ENCODE results near the gene PROSER2. TPM values are rescaled to one million over a fixed set of nuclear protein-coding genes. Genes with fewer than 3 reads are reported as not detected.

PROSER2 gene
- total and polyA plus RNA-seq, 2 of the 13 experiments (the other 11 are each of a cell fraction or from before 2014, with no cell fraction given), result 6.9 to 7.7 TPM

- peaks cover 51% of the 10 kb centered on the region for H3K79me2 ChIP-seq (ENCODE audit: insufficient read depth, low read length)
- ATAC-seq (no peak), DNase-seq (ENCODE audit: low spot score) (no peak), FAIRE-seq (no peak)
- no peak overlapping the region for H3K9ac ChIP-seq (ENCODE audit: insufficient read depth, low read depth, low read length)
- intact Hi-C loops (cut with micrococcal nuclease; ENCODE audit: unreplicated experiment) (no loop called here), in situ Hi-C loops (cut with HindIII; ENCODE audit: extremely low pct_ligation_motif_present, low pct_unique_long_range_greater_than_20kb) (no loop called here)
- no peak overlapping the region for H3K27ac ChIP-seq (ENCODE audit: extremely low read length, insufficient read depth, low read length)
- H3K27me3 ChIP-seq (ENCODE audit: control insufficient read depth in 1 of 2, insufficient read depth in 2 of 2, low read length in 2 of 2), result no peaks in the 10 kb centered on the region
- CTCF ChIA-PET (ENCODE audit: low intra/inter-chr PET ratio, low total read pairs), result no interaction called here
- no peaks in the 10 kb centered on the region for H3K9me3 ChIP-seq (ENCODE audit: low read length)
- no peak for TF ChIP-seq ZNF501 (CRISPR knock-in tag; IDR thresholded peaks at IDR 0.05)
- TF ChIP-seq, protein P1, sequence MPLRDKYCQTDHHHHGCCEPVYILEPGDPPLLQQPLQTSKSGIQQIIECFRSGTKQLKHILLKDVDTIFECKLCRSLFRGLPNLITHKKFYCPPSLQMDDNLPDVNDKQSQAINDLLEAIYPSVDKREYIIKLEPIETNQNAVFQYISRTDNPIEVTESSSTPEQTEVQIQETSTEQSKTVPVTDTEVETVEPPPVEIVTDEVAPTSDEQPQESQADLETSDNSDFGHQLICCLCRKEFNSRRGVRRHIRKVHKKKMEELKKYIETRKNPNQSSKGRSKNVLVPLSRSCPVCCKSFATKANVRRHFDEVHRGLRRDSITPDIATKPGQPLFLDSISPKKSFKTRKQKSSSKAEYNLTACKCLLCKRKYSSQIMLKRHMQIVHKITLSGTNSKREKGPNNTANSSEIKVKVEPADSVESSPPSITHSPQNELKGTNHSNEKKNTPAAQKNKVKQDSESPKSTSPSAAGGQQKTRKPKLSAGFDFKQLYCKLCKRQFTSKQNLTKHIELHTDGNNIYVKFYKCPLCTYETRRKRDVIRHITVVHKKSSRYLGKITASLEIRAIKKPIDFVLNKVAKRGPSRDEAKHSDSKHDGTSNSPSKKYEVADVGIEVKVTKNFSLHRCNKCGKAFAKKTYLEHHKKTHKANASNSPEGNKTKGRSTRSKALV (CRISPR knock-in tag; IDR thresholded peaks at IDR 0.05), result no peak
- TF ChIP-seq ZSCAN5A (CRISPR knock-in tag; IDR thresholded peaks at IDR 0.05; ENCODE audit: borderline replicate concordance), result no peak
- TF ChIP-seq ZNF605 (CRISPR knock-in tag; IDR thresholded peaks at IDR 0.05), result no peak
- no peak for TF ChIP-seq HNRNPUL1 (IDR thresholded peaks at IDR 0.05; ENCODE audit: low read depth, low read length)
- TF ChIP-seq, protein P2, sequence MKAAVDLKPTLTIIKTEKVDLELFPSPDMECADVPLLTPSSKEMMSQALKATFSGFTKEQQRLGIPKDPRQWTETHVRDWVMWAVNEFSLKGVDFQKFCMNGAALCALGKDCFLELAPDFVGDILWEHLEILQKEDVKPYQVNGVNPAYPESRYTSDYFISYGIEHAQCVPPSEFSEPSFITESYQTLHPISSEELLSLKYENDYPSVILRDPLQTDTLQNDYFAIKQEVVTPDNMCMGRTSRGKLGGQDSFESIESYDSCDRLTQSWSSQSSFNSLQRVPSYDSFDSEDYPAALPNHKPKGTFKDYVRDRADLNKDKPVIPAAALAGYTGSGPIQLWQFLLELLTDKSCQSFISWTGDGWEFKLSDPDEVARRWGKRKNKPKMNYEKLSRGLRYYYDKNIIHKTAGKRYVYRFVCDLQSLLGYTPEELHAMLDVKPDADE (CRISPR knock-in tag; IDR thresholded peaks at IDR 0.05), result no peak
- no peak for TF ChIP-seq ZNF235 (CRISPR knock-in tag; IDR thresholded peaks at IDR 0.05; ENCODE audit: borderline replicate concordance)
- no peak for TF ChIP-seq POGZ (CRISPR knock-in tag; IDR thresholded peaks at IDR 0.05)
- TF ChIP-seq ZNF552 (CRISPR knock-in tag; IDR thresholded peaks at IDR 0.05; ENCODE audit: borderline replicate concordance), result no peak
- H3K36me3 ChIP-seq (replicated peaks in 1 of 2; ENCODE audit: control insufficient read depth in 1 of 2, insufficient read depth in 2 of 2, low read length in 2 of 2), result peaks cover 10 to 21% of the 10 kb centered on the region in 2 experiments
- peaks cover 14% of the 10 kb centered on the region for H3K4me1 ChIP-seq (ENCODE audit: insufficient read depth, low read length)
- BruUV-seq (replicated peaks), result no TSS peak
- no peak overlapping the region for H3K4me3 ChIP-seq (replicated peaks in 1 of 3; ENCODE audit: insufficient read depth in 1 of 3, low read depth in 2 of 3, low read length in 3 of 3)
- peaks cover 9% of the 10 kb centered on the region; the same call in 1 of the 2 replicates for H4K20me1 ChIP-seq (ENCODE audit: insufficient read depth, low read length)
- POLR2A ChIA-PET, result no interaction called here
- WGBS (ENCODE audit: low lambda C conversion rate), result 94% methylated on average over 7 of the region's 7 CpGs
- H3K4me2 ChIP-seq (ENCODE audit: low read depth, low read length), result no peak overlapping the region
- H2AFZ ChIP-seq (ENCODE audit: low read length), result no peak overlapping the region
Observed at GRCh38 chr10:11845113-11845512, 22.0 kb downstream of the PROSER2 start.

Data from HepG2 (cell line).